Breast epithelium (tissue), 3 donors: ENCODE measurements around the gene WSCD1.

Experiments
- POLR2A ChIP-seq: fragments of 450-650 bp; IDR thresholded peaks from one replicate; pipeline ENCODE4 v1.6.1; 2016; ENCODE audit warnings: antibody characterized with exemption, mild to moderate bottlenecking, moderate library complexity
- POLR2AphosphoS5 ChIP-seq, 3 donors: sonication (generic); formaldehyde crosslinking; IDR thresholded peaks; one replicate each; pipeline ENCODE4 v1.6.1; 2017; ENCODE audit warnings: antibody characterized with exemption in 3 of 3
- TF ChIP-seq, protein P1 (sequence below), 3 donors: fragments of 450-650 bp; IDR thresholded peaks; one replicate each; pipeline ENCODE4 v1.5.1; 2016 to 2017; ENCODE audit warnings: antibody characterized with exemption in 3 of 3, mild to moderate bottlenecking in 3 of 3, moderate library complexity in 3 of 3

GRCh38 chr17:6069539-6070429 is at the start of gene WSCD1:
- TF ChIP-seq, protein P1, sequence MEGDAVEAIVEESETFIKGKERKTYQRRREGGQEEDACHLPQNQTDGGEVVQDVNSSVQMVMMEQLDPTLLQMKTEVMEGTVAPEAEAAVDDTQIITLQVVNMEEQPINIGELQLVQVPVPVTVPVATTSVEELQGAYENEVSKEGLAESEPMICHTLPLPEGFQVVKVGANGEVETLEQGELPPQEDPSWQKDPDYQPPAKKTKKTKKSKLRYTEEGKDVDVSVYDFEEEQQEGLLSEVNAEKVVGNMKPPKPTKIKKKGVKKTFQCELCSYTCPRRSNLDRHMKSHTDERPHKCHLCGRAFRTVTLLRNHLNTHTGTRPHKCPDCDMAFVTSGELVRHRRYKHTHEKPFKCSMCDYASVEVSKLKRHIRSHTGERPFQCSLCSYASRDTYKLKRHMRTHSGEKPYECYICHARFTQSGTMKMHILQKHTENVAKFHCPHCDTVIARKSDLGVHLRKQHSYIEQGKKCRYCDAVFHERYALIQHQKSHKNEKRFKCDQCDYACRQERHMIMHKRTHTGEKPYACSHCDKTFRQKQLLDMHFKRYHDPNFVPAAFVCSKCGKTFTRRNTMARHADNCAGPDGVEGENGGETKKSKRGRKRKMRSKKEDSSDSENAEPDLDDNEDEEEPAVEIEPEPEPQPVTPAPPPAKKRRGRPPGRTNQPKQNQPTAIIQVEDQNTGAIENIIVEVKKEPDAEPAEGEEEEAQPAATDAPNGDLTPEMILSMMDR (IDR thresholded peaks at IDR 0.05): no peak
- TF ChIP-seq POLR2A (no peak), POLR2AphosphoS5 (IDR thresholded peaks at IDR 0.05) (no peak)
